ENCODE data around the gene BRD8. TPM values are rescaled to one million over a fixed set of nuclear protein-coding genes. Genes with fewer than 3 reads are reported as not detected.

BRD8 gene
- polyA plus RNA-seq, 1 of the 3 experiments (the other 2 are of a cell fraction) = 46.2 TPM

GRCh38 chr5:138128334-138128733, 50.1 kb downstream of the BRD8 start:
- 79% methylated on average over 5 of the region's 5 CpGs for WGBS (ENCODE audit: low lambda C conversion rate)
- ChIA-PET CTCF (interaction anchor here (2.9 kb wide), 1 partner anchor 51 kb away, joined by 20 read pairs; no protein-coding TSS in a partner anchor), POLR2A (no interaction called here)
- Histone ChIP-seq H3K9me2 (no peaks in the 10 kb centered on the region), H3K9ac (no peak overlapping the region), H3K9me3 (no peaks in the 10 kb centered on the region), H2AFZ (ENCODE audit: low read depth) (no peak overlapping the region), H3K27me3 (ENCODE audit: insufficient read depth) (no peaks in the 10 kb centered on the region), H3K4me3 (ENCODE audit: low read depth in 2 of 2, low read length in 1 of 2) (no peak overlapping the region), H3K4me1 (ENCODE audit: control insufficient read depth in 1 of 2, insufficient read depth in 2 of 2, low read depth in 1 of 2, low read length in 1 of 2) (no peaks in the 10 kb centered on the region), H4K20me1 (ENCODE audit: insufficient read depth) (no peaks in the 10 kb centered on the region), H3F3A (replicated peaks; ENCODE audit: insufficient read depth) (peaks cover 10% of the 10 kb centered on the region), H3K27ac (ENCODE audit: low read depth in 2 of 2, low read length in 1 of 2) (no peak overlapping the region), H3K79me2 (ENCODE audit: insufficient read depth) (no peaks in the 10 kb centered on the region), H3K36me3 (replicated peaks in 1 of 2; ENCODE audit: control insufficient read depth in 1 of 2, insufficient read depth in 2 of 2, low read length in 1 of 2) (no peaks in the 10 kb centered on the region), H3K4me2 (no peak overlapping the region)
- no peak for DNase-seq
- no peak for TF ChIP-seq YY1 (IDR thresholded peaks at IDR 0.05; ENCODE audit: low read depth)
- TF ChIP-seq, protein P1, sequence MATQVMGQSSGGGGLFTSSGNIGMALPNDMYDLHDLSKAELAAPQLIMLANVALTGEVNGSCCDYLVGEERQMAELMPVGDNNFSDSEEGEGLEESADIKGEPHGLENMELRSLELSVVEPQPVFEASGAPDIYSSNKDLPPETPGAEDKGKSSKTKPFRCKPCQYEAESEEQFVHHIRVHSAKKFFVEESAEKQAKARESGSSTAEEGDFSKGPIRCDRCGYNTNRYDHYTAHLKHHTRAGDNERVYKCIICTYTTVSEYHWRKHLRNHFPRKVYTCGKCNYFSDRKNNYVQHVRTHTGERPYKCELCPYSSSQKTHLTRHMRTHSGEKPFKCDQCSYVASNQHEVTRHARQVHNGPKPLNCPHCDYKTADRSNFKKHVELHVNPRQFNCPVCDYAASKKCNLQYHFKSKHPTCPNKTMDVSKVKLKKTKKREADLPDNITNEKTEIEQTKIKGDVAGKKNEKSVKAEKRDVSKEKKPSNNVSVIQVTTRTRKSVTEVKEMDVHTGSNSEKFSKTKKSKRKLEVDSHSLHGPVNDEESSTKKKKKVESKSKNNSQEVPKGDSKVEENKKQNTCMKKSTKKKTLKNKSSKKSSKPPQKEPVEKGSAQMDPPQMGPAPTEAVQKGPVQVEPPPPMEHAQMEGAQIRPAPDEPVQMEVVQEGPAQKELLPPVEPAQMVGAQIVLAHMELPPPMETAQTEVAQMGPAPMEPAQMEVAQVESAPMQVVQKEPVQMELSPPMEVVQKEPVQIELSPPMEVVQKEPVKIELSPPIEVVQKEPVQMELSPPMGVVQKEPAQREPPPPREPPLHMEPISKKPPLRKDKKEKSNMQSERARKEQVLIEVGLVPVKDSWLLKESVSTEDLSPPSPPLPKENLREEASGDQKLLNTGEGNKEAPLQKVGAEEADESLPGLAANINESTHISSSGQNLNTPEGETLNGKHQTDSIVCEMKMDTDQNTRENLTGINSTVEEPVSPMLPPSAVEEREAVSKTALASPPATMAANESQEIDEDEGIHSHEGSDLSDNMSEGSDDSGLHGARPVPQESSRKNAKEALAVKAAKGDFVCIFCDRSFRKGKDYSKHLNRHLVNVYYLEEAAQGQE (IDR thresholded peaks at IDR 0.05; ENCODE audit: low read depth, low read length) = no peak

DNA sequence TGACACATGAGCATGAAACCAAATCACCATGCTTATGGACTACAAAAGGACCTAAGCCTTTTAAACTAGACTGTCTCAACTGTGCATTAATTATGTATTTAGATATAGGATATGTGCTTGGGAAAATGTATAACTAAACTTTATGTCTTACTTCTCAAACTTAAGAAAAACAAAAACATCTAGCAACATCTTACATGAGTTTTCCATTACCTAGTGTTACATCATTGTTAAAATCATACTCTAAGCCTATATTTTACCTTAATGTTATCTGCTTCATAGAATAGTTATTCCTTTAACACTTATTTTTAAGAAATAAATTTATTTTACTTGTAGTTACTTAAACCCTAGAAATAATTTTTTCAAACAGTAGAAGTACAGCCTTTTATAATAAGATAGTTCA, 63.2 kb downstream of the BRD8 start:
- TF ChIP-seq YY1 (IDR thresholded peaks at IDR 0.05; ENCODE audit: low read depth) (no peak), CTCF (IDR thresholded peaks at IDR 0.05) (no peak)
- no peak overlapping the region for H2AFZ ChIP-seq (ENCODE audit: low read depth)
- H3K9me3 ChIP-seq = no peaks in the 10 kb centered on the region
- H3K27me3 ChIP-seq (ENCODE audit: insufficient read depth) = no peaks in the 10 kb centered on the region
- H3K27ac ChIP-seq (ENCODE audit: low read depth in 2 of 2, low read length in 1 of 2) = no peak overlapping the region
- no peak overlapping the region for H3K4me3 ChIP-seq (ENCODE audit: low read depth in 2 of 2, low read length in 1 of 2)
- peaks cover 7% of the 10 kb centered on the region for H3F3A ChIP-seq (replicated peaks; ENCODE audit: insufficient read depth)
- H3K9ac ChIP-seq = no peak overlapping the region
- no peaks in the 10 kb centered on the region for H3K9me2 ChIP-seq
- POLR2A ChIA-PET = no interaction called here
- no peaks in the 10 kb centered on the region for H3K36me3 ChIP-seq (replicated peaks in 1 of 2; ENCODE audit: control insufficient read depth in 1 of 2, insufficient read depth in 2 of 2, low read length in 1 of 2)
- H3K79me2 ChIP-seq (ENCODE audit: insufficient read depth) = no peaks in the 10 kb centered on the region
- no peaks in the 10 kb centered on the region for H4K20me1 ChIP-seq (ENCODE audit: insufficient read depth)
- H3K4me2 ChIP-seq = no peak overlapping the region
- CTCF ChIA-PET = no interaction called here
- DNase-seq = no peak
- no peaks in the 10 kb centered on the region for H3K4me1 ChIP-seq (ENCODE audit: control insufficient read depth in 1 of 2, insufficient read depth in 2 of 2, low read depth in 1 of 2, low read length in 1 of 2)

GRCh38 chr5:138111937-138112336, 66.5 kb downstream of the BRD8 start:
- Histone ChIP-seq H3F3A (replicated peaks; ENCODE audit: insufficient read depth) (peaks cover 14% of the 10 kb centered on the region), H3K36me3 (replicated peaks in 1 of 2; ENCODE audit: control insufficient read depth in 1 of 2, insufficient read depth in 2 of 2, low read length in 1 of 2) (no peaks in the 10 kb centered on the region), H3K4me2 (0 out of 2 replicates have a peak overlapping the region, but pooled peaks have one; percentile 27), H3K79me2 (ENCODE audit: insufficient read depth) (no peaks in the 10 kb centered on the region), H3K9me2 (no peaks in the 10 kb centered on the region), H2AFZ (ENCODE audit: low read depth) (peak overlapping the region; percentile 20; the same call in 1 of the 2 replicates), H3K9me3 (no peaks in the 10 kb centered on the region), H3K9ac (no peak overlapping the region), H3K27me3 (ENCODE audit: insufficient read depth) (no peaks in the 10 kb centered on the region), H3K27ac (ENCODE audit: low read depth in 2 of 2, low read length in 1 of 2) (no peak overlapping the region), H3K4me3 (ENCODE audit: low read depth in 2 of 2, low read length in 1 of 2) (no peak overlapping the region), H3K4me1 (ENCODE audit: control insufficient read depth in 1 of 2, insufficient read depth in 2 of 2, low read depth in 1 of 2, low read length in 1 of 2) (no peaks in the 10 kb centered on the region), H4K20me1 (ENCODE audit: insufficient read depth) (no peaks in the 10 kb centered on the region)
- 4% methylated on average over 1 of the region's 1 CpG for WGBS (ENCODE audit: low lambda C conversion rate)
- ChIA-PET CTCF (interaction anchor here (1.2 to 4.5 kb wide), 5 partner anchors 21 to 76 kb away, joined by 3 to 18 read pairs (median 16); no protein-coding TSS in a partner anchor), POLR2A (no interaction called here)
- TF ChIP-seq IRF3 (IDR thresholded peaks at IDR 0.05; ENCODE audit: low read depth, low read length) (no peak), POLR2AphosphoS5 (IDR thresholded peaks at IDR 0.05; ENCODE audit: low read depth, low read length) (no peak), NFIC (IDR thresholded peaks at IDR 0.05; ENCODE audit: borderline replicate concordance) (no peak), FOSL2 (IDR thresholded peaks at IDR 0.05; ENCODE audit: borderline replicate concordance, low read depth) (peak; percentile 30; the same call in 1 of the 2 replicates)
- DNase-seq = no peak
